ENCODE results near the gene FXYD3. TPM values are rescaled to one million over a fixed set of nuclear protein-coding genes. Genes with fewer than 3 reads are reported as not detected.

FXYD3 gene
- polyA plus RNA-seq, 1 of the 3 experiments (the other 2 are of a cell fraction), result not detected

DNA sequence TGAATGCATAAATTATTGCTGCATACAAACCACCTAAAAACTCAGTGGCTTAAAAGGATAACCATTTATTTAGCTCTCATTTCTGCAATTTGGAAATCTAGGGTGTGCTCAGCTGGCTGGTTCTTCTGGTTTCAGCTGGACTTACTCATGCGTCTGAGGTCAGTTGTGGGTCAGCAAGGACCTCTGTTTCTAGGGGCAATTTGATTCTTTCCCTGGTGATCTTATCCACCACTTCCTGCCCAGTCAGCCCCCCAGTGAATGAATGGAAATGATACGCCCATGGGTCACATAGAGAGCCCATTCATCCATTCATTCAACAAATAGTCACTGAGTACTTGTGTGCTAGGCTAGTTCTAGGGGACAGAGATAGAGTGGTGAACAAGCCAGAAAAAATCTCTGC, 48.8 kb downstream of the FXYD3 start (continued):
- TF ChIP-seq GATA2 (CRISPR knock-in tag; IDR thresholded peaks at IDR 0.05), result no peak
- TF ChIP-seq SIN3A (IDR thresholded peaks at IDR 0.05; ENCODE audit: borderline replicate concordance, low read depth, low read length), result no peak
- TF ChIP-seq TCF12 (IDR thresholded peaks at IDR 0.05), result no peak
- no peak for TF ChIP-seq MEF2A (IDR thresholded peaks at IDR 0.05; ENCODE audit: borderline replicate concordance, low read depth)
- TF ChIP-seq, protein P1, sequence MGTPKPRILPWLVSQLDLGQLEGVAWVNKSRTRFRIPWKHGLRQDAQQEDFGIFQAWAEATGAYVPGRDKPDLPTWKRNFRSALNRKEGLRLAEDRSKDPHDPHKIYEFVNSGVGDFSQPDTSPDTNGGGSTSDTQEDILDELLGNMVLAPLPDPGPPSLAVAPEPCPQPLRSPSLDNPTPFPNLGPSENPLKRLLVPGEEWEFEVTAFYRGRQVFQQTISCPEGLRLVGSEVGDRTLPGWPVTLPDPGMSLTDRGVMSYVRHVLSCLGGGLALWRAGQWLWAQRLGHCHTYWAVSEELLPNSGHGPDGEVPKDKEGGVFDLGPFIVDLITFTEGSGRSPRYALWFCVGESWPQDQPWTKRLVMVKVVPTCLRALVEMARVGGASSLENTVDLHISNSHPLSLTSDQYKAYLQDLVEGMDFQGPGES (IDR thresholded peaks at IDR 0.05; ENCODE audit: low read depth, low read length), result no peak
- TF ChIP-seq, protein P2, sequence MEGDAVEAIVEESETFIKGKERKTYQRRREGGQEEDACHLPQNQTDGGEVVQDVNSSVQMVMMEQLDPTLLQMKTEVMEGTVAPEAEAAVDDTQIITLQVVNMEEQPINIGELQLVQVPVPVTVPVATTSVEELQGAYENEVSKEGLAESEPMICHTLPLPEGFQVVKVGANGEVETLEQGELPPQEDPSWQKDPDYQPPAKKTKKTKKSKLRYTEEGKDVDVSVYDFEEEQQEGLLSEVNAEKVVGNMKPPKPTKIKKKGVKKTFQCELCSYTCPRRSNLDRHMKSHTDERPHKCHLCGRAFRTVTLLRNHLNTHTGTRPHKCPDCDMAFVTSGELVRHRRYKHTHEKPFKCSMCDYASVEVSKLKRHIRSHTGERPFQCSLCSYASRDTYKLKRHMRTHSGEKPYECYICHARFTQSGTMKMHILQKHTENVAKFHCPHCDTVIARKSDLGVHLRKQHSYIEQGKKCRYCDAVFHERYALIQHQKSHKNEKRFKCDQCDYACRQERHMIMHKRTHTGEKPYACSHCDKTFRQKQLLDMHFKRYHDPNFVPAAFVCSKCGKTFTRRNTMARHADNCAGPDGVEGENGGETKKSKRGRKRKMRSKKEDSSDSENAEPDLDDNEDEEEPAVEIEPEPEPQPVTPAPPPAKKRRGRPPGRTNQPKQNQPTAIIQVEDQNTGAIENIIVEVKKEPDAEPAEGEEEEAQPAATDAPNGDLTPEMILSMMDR (IDR thresholded peaks at IDR 0.05), result no peak
- no peak for TF ChIP-seq JUND (IDR thresholded peaks at IDR 0.05)

DNA sequence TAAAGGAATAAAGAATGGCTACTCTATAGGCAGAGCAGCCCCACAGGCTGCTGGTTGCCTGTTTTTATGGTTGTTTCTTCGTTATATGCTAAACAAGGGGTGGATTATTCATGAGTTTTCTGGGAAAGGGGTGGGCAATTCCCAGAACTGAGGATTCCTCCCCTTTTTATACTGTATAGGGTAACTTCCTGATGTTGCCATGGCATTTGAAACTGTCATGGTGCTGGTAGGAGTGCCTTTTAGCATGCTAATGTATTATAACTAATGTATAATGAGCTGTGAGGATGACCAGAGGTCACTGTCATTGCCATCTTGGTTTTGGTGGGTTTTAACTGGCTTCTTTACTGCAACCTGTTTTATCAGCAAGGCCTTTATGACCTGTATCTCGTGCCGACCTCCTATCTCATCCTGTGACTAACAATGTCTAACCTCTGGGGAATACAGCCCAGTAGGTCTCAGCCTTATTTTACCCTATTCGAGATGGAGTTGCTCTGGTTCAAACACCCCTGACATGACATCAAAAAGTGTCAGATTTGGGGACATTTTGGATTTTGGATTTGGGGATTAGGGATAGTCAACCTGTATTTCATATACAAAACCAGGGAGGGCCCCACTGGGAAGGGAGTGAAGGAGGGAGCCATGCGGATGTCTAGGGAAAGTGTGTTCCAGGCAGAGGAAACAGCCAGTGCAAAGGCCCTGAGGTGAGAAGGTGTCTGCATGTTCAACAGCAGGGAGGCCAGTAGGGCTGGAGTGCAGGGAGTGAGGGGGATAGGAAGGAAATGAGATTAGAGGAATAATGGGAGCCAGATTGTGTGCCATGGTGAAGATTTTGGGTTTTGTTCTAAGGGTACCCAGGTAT, 49.8 kb downstream of the FXYD3 start:
- H3K9ac ChIP-seq, result no peak overlapping the region
- no peaks in the 10 kb centered on the region; a peak in 1 of 4 replicates for H3K4me1 ChIP-seq (ENCODE audit: control insufficient read depth in 1 of 2, insufficient read depth in 2 of 2, low read depth in 1 of 2, low read length in 1 of 2)
- no peaks in the 10 kb centered on the region; the same call in 1 of the 2 replicates for H3K9me3 ChIP-seq
- H3K4me3 ChIP-seq (ENCODE audit: low read depth in 2 of 2, low read length in 1 of 2), result no peak overlapping the region
- no peaks in the 10 kb centered on the region for H4K20me1 ChIP-seq (ENCODE audit: insufficient read depth)
- H3K36me3 ChIP-seq (replicated peaks in 1 of 2; ENCODE audit: control insufficient read depth in 1 of 2, insufficient read depth in 2 of 2, low read length in 1 of 2), result peaks cover 8 to 71% of the 10 kb centered on the region in 2 experiments
- no peak for DNase-seq
- no peaks in the 10 kb centered on the region for H3K79me2 ChIP-seq (ENCODE audit: insufficient read depth)
- H3K9me2 ChIP-seq, result no peaks in the 10 kb centered on the region
- H3K27me3 ChIP-seq (ENCODE audit: insufficient read depth), result no peaks in the 10 kb centered on the region
- TF ChIP-seq TAF1 (IDR thresholded peaks at IDR 0.05; ENCODE audit: borderline replicate concordance, low read depth, low read length) (no peak), MEF2A (IDR thresholded peaks at IDR 0.05; ENCODE audit: borderline replicate concordance, low read depth) (no peak), EZH2phosphoT487 (IDR thresholded peaks at IDR 0.05; ENCODE audit: borderline replicate concordance, low read depth) (no peak), JUND (IDR thresholded peaks at IDR 0.05) (no peak)
- TF ChIP-seq, protein P3, sequence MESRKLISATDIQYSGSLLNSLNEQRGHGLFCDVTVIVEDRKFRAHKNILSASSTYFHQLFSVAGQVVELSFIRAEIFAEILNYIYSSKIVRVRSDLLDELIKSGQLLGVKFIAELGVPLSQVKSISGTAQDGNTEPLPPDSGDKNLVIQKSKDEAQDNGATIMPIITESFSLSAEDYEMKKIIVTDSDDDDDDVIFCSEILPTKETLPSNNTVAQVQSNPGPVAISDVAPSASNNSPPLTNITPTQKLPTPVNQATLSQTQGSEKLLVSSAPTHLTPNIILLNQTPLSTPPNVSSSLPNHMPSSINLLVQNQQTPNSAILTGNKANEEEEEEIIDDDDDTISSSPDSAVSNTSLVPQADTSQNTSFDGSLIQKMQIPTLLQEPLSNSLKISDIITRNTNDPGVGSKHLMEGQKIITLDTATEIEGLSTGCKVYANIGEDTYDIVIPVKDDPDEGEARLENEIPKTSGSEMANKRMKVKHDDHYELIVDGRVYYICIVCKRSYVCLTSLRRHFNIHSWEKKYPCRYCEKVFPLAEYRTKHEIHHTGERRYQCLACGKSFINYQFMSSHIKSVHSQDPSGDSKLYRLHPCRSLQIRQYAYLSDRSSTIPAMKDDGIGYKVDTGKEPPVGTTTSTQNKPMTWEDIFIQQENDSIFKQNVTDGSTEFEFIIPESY (IDR thresholded peaks at IDR 0.05; ENCODE audit: borderline replicate concordance, low read depth), result no peak
- TF ChIP-seq, protein P2 (IDR thresholded peaks at IDR 0.05), result no peak
- no peak overlapping the region for H3K4me2 ChIP-seq
- no peak overlapping the region for H3K27ac ChIP-seq (ENCODE audit: low read depth in 2 of 2, low read length in 1 of 2)
- no peak overlapping the region for H2AFZ ChIP-seq (ENCODE audit: low read depth)
- WGBS (ENCODE audit: low lambda C conversion rate), result 62% methylated on average over 5 of the region's 5 CpGs
- POLR2A ChIA-PET, result no interaction called here
- no peaks in the 10 kb centered on the region for H3F3A ChIP-seq (replicated peaks; ENCODE audit: insufficient read depth)
- CTCF ChIA-PET, result interaction anchor here (1.6 kb wide), 1 partner anchor 23 kb away, joined by 4 read pairs; no protein-coding TSS in a partner anchor

Measured in SK-N-SH (cell line).